A549 treated with CpdA at 1 μM for 4 hours (cell line): ENCODE results near the gene CCDC82. TPM values are rescaled to one million over a fixed set of nuclear protein-coding genes. Genes with fewer than 3 reads are reported as not detected.

Experiments used
- total RNA-seq: library from RNA; stranded (reverse); fragments of 200-300 nt; extraction: Qiagen RNA extraction; gene quantifications from 5 replicates; pipeline ENCODE4 v1.2.3, GENCODE V29; 2022; ENCODE audit warnings: low read depth

Gene CCDC82
- 13.7 to 22.2 TPM (median 17.5 TPM) in 5 replicates for total RNA-seq

DNA sequence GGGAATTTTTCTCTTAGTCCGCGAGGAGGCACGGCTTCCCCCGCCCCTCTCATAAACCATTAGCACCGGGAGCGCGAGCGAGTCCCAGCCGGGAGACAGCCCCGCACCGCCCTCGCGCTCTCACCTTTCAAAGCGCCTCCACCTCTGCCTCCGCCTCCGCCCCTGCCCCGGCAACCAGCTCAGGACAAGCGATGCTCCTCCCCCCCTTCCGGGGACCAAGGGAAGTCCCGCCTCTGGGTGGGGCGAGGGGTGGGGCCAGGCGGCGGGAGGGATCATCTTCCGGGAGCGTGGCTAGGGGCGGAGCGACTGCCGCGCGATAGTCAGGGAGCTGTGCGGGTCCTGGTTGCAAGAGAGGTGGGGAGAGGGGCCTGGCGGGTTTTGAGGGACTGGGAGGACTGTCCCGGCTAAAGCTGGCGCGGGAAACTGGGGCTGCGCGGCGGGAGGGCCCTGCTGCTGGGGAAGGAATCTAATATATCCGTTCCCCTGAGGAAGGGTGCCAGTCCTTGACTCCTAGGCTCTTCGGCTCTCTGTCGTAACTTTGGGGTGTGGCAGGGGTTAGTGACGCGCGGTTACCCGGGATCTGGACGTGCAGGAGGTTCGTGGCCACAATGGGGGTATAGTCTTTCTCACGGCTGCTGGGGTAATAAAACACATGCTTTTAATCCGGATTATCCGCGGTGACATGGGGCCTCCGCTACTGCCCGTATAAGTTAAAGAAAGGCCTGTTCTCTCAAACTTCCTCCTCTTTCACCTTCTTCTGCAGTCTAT is at the start of gene CCDC82, which contains the start of gene JRKL:
TSS of gene CCDC82 (minus strand) at position 193 of the 768 bp plus-strand sequence. CDS start 5,165 bp downstream, outside the sequence.
TSS of gene JRKL (plus strand) at position 294 of the 768 bp plus-strand sequence. CDS start 637 bp downstream, outside the sequence.

DNA sequence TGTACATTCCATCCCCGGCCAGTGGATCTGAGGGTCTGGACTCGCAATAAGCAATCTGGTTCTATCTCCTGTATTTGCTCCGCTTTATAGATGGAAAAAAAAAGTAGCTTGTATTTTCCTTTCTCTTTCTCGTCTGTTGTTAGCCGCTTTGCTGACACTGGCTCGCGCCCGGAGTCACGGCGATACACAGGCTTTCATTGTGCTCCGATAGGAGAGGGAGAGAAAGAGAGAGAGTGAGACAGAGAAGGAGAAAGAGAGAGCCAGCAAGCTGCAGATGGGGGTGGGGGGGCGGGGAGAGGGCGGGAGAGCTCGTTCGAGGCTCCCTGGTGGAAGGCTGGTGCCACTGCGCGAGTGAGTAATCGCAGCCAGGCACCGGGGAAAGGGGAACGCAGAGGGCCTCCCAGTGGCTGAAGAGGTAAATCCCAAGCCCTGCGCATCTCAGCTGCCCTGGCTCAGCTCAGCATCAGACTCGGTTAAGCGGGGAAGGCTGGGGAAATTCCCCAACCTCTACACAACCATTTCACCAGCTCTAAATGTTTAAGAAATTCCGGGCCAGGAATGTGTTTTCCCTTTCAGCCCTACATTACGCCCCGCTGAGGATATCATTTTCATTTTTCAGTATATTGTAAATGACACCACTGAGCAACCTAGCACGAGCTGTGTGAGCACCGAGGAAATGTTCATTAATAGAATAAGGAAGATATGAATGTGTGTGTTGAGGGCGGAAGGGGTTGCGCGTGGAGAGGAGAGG is 46.6 kb downstream of the CCDC82 start, which contains the start of gene MAML2:
TSS of gene MAML2 (minus strand) at position 235 of the 751 bp plus-strand sequence. CDS start 1,300 bp downstream, outside the sequence.

Other genes starting within 250 kb of the CCDC82 start
- gene MAML2, start 46.7 kb downstream of the CCDC82 start, total RNA-seq, result 1.9 to 2.7 TPM (median 2.1 TPM) in 5 replicates
- gene JRKL, start 101 bp upstream of the CCDC82 start, total RNA-seq, result 4.0 to 6.8 TPM (median 5.2 TPM) in 5 replicates